Sigmoid colon (tissue), 7 donors: Measurements from ENCODE around the gene BDKRB2. TPM values are rescaled to one million over a fixed set of nuclear protein-coding genes. Genes with fewer than 3 reads are reported as not detected.

Source experiments
- DNase-seq: peaks from one replicate; pipeline ENCODE4 v3.0.0-alpha.2; 2019
- H3K27ac ChIP-seq, 4 donors: fragments of 200-600 bp; sonication (generic); one replicate each; pipeline ENCODE4 v1.5.1; 2016 to 2019; ENCODE audit warnings: mild to moderate bottlenecking in 1 of 4
- H3K27me3 ChIP-seq, 3 donors: fragments of 200-600 bp; sonication (generic); one replicate each; pipeline ENCODE4 v1.5.1; 2019; ENCODE audit warnings: mild to moderate bottlenecking in 1 of 3
- H3K36me3 ChIP-seq, 4 donors: fragments of 200-600 bp; sonication (generic); one replicate each; pipeline ENCODE4 v1.5.1; 2016 to 2019
- H3K4me1 ChIP-seq, 4 donors: fragments of 200-600 bp; sonication (generic); one replicate each; pipeline ENCODE4 v1.5.1; 2017 to 2019
- H3K4me3 ChIP-seq, 4 donors: fragments of 200-600 bp; sonication (generic); one replicate each; pipeline ENCODE4 v1.5.1; 2017 to 2019; ENCODE audit warnings: mild to moderate bottlenecking in 2 of 4, moderate library complexity in 1 of 4
- H3K9me3 ChIP-seq, 4 donors: fragments of 200-600 bp in 3 of 4; sonication (generic) in 3 of 4; one replicate each; pipeline versions ENCODE4 v1.5.1 to v1.6.1; 2013 to 2019
- CTCF ChIP-seq, 4 experiments: fragments of 450-650 bp in 3 of 4; fragments of 200-600 bp in 1 of 4; IDR thresholded peaks; one replicate each; pipeline ENCODE4 v1.5.1; 2016 to 2019; ENCODE audit warnings: antibody characterized with exemption in 4 of 4, mild to moderate bottlenecking in 3 of 4, moderate library complexity in 2 of 4
- EP300 ChIP-seq, 4 donors: sonication (generic); formaldehyde crosslinking; IDR thresholded peaks; one replicate each; pipeline ENCODE4 v1.6.1; 2017; ENCODE audit warnings: antibody characterized with exemption in 4 of 4
- POLR2A ChIP-seq, 2 donors: fragments of 450-650 bp; IDR thresholded peaks; one replicate each; pipeline ENCODE4 v1.6.1; 2016; ENCODE audit warnings: antibody characterized with exemption in 2 of 2, mild to moderate bottlenecking in 2 of 2, moderate library complexity in 2 of 2
- POLR2AphosphoS5 ChIP-seq, 4 donors: sonication (generic); formaldehyde crosslinking; IDR thresholded peaks; one replicate each; pipeline ENCODE4 v1.6.1; 2017; ENCODE audit warnings: antibody characterized with exemption in 4 of 4
- WGBS, 2 donors: extraction: QIAGEN DNeasy Blood & Tissue Kit; methylation state at CpG; one replicate each; pipeline ENCODE4 v1.1.7; 2013; 5-methylcytosine and 5-hydroxymethylcytosine counted together
- intact Hi-C: fragments of 100-400 bp; cut with DNase I; formaldehyde crosslinking; loops from one replicate; pipeline ENCODE4 v1.15.1; 2023
- polyA plus RNA-seq, 3 donors: library from polyadenylated mRNA; stranded (reverse); fragments of 200-250 nt; gene quantifications; one replicate each; pipeline ENCODE4 v1.2.3, GENCODE V29; 2013
- total RNA-seq, 4 donors: library from RNA; depleted of rRNA; stranded (reverse); fragments of >200 nt; gene quantifications; one replicate each; pipeline ENCODE4 v1.1.0, GENCODE V29; 2016
- donor health status: healthy with polysubstance abuse.
- donor health status: Bipolar disorder and iron deficiency.
- donor health status: healthy.

The BDKRB2 gene
- total and polyA plus RNA-seq, 7 donors = 1.8 to 10.8 (median 4.5) TPM

- H3K4me3 ChIP-seq = no peak overlapping the region
- TF ChIP-seq POLR2A (IDR thresholded peaks at IDR 0.05) = no peak
- peak in 2 of 4 donors; percentile 33 for TF ChIP-seq POLR2AphosphoS5 (IDR thresholded peaks at IDR 0.05)
- no peak for TF ChIP-seq EP300 (IDR thresholded peaks at IDR 0.05)
- H3K4me1 ChIP-seq = peaks cover 0 to 9% (median 0%) of the 10 kb centered on the region in 4 donors
- H3K27ac ChIP-seq = no peak overlapping the region
- H3K36me3 ChIP-seq = no peaks in the 10 kb centered on the region
- no peaks in the 10 kb centered on the region for H3K27me3 ChIP-seq
- no peaks in the 10 kb centered on the region for H3K9me3 ChIP-seq
- intact Hi-C loops = no loop called here
- no peak for DNase-seq
- WGBS, 2 donors = 82% methylated on average over 9 of the region's 9 CpGs
Measured at GRCh38 chr14:96184737-96185136, 19.9 kb upstream of the BDKRB2 start.

GRCh38 chr14:96187216-96188031 is 17.2 kb upstream of the BDKRB2 start:
- Histone ChIP-seq H3K4me1 (peaks cover 0 to 9% (median 0%) of the 10 kb centered on the region in 4 donors), H3K4me3 (no peak overlapping the region), H3K27ac (no peak overlapping the region), H3K9me3 (no peaks in the 10 kb centered on the region), H3K27me3 (no peaks in the 10 kb centered on the region), H3K36me3 (no peaks in the 10 kb centered on the region)
- TF ChIP-seq POLR2AphosphoS5 (IDR thresholded peaks at IDR 0.05) (no peak), POLR2A (IDR thresholded peaks at IDR 0.05) (no peak)
- intact Hi-C loops = no loop called here
- 73 to 79% methylated on average over 9 of the region's 9 CpGs for WGBS, 2 donors
- no peak for DNase-seq

GRCh38 chr14:96189281-96189711 is 15.3 kb upstream of the BDKRB2 start:
- Histone ChIP-seq H3K4me3 (no peak overlapping the region), H3K4me1 (peaks cover 0 to 9% (median 0%) of the 10 kb centered on the region in 4 donors), H3K9me3 (no peaks in the 10 kb centered on the region), H3K27ac (peak overlapping the region in 1 of 4 donors; percentile 41), H3K27me3 (no peaks in the 10 kb centered on the region), H3K36me3 (no peaks in the 10 kb centered on the region)
- WGBS, 2 donors = 56 to 73% methylated on average over 11 of the region's 11 CpGs
- TF ChIP-seq EP300 (IDR thresholded peaks at IDR 0.05) = no peak
- TF ChIP-seq CTCF (IDR thresholded peaks at IDR 0.05) = no peak
- TF ChIP-seq POLR2AphosphoS5 (IDR thresholded peaks at IDR 0.05) = no peak
- no peak for TF ChIP-seq POLR2A (IDR thresholded peaks at IDR 0.05)
- intact Hi-C loops = no loop called here
- DNase-seq = no peak

GRCh38 chr14:96191353-96191752 is 13.3 kb upstream of the BDKRB2 start:
- no peak for DNase-seq
- WGBS, 2 donors = 80 to 85% methylated on average over 2 of the region's 2 CpGs

GRCh38 chr14:96191841-96192462 is 12.7 kb upstream of the BDKRB2 start:
- intact Hi-C loops = no loop called here
- H3K36me3 ChIP-seq = no peaks in the 10 kb centered on the region
- no peak overlapping the region for H3K27ac ChIP-seq
- H3K9me3 ChIP-seq = no peaks in the 10 kb centered on the region
- no peaks in the 10 kb centered on the region for H3K27me3 ChIP-seq
- no peak for DNase-seq
- TF ChIP-seq POLR2A (IDR thresholded peaks at IDR 0.05) (no peak), POLR2AphosphoS5 (IDR thresholded peaks at IDR 0.05) (no peak), CTCF (IDR thresholded peaks at IDR 0.05) (no peak), EP300 (IDR thresholded peaks at IDR 0.05) (no peak)
- H3K4me3 ChIP-seq = no peak overlapping the region
- 84 to 89% methylated on average over 3 of the region's 3 CpGs for WGBS, 2 donors
- H3K4me1 ChIP-seq = peaks cover 0 to 9% (median 0%) of the 10 kb centered on the region in 4 donors

More at GRCh38 chr14:96191353-96191752, 13.3 kb upstream of the BDKRB2 start:
- TF ChIP-seq POLR2AphosphoS5 (IDR thresholded peaks at IDR 0.05) (no peak), EP300 (IDR thresholded peaks at IDR 0.05) (no peak), CTCF (IDR thresholded peaks at IDR 0.05) (no peak), POLR2A (IDR thresholded peaks at IDR 0.05) (no peak)
- intact Hi-C loops = no loop called here
- H3K36me3 ChIP-seq = no peaks in the 10 kb centered on the region
- H3K4me3 ChIP-seq = no peak overlapping the region
- no peaks in the 10 kb centered on the region for H3K9me3 ChIP-seq
- H3K27ac ChIP-seq = no peak overlapping the region
- no peaks in the 10 kb centered on the region for H3K27me3 ChIP-seq
- peaks cover 0 to 9% (median 0%) of the 10 kb centered on the region in 4 donors for H3K4me1 ChIP-seq
